NCI-H82 treated with DMSO at 0.1 percent for 48 hours (cell line): ENCODE measurements around the gene ST3GAL3.

ENCODE experiments used
- DNase-seq: peaks from one replicate; lab custom pipeline; 2025; ENCODE audit not compliant: unreplicated experiment; lab: John Stamatoyannopoulos, UW

ST3GAL3 gene

GRCh38 chr1:43873851-43874250 lies 166.5 kb downstream of the ST3GAL3 start:
- DNase-seq, result no peak

DNA sequence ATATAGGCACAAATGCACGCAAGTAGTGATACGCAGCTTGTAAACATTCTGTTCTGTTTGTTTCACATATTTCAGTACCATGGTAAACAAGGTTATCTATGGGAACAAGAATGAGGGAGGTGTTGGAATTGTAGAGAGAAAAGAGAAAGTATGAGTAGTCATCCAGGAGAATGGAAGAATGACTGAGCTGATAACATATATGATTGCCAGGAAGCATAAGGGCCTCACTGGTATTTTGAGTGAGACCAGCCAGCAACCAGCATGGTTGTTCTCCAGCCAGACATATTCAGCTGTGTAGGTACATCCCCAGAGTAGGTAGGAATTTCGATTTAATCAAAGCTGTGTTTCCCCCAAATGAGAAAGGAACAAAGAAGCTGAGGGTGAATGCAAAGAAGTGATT lies 167.4 kb downstream of the ST3GAL3 start:
- no peak for DNase-seq

GRCh38 chr1:43875331-43875730 lies 168.0 kb downstream of the ST3GAL3 start:
- peak; percentile 11 for DNase-seq

DNA sequence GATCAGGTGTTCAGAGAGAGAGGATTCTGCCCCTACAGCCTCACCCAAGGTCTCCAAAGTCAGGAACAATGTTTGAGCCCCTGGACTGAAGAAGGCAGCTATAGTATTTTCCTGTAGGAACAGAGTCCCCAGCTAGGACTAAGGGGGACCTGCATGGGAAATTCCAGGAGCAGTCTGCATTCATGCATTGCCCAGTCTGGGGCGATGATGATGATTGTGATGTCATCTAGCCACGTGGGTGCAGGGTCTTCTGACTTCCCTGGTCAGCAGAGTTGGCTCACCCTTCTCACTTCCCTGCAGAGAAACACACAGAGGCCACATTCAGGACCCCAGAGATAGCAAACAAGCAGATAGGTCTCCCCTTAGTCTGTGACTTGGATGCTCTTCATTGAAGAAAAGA lies 169.8 kb downstream of the ST3GAL3 start:
- no peak for DNase-seq

DNA sequence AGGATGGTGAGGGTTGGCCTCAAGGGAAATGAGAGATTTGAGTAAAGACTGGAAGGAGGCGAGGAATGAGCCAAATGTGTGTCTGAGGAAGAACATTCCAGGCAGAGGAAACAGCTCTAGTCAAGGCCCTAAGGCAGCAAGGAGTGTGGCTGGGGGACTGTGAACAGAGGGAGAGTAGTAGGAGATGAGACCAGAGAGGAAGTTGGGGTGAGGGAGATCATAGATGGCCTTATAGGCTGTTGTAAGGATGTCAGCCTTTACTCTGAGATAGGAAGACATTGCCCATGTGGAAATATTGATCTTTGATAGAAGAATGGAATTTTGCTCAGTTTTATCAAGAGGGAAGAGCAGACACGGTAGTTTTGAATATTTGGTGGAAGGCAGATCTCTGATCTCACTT lies 171.1 kb downstream of the ST3GAL3 start:
- no peak for DNase-seq

GRCh38 chr1:43878854-43879253 lies 171.5 kb downstream of the ST3GAL3 start:
- DNase-seq, result no peak

DNA sequence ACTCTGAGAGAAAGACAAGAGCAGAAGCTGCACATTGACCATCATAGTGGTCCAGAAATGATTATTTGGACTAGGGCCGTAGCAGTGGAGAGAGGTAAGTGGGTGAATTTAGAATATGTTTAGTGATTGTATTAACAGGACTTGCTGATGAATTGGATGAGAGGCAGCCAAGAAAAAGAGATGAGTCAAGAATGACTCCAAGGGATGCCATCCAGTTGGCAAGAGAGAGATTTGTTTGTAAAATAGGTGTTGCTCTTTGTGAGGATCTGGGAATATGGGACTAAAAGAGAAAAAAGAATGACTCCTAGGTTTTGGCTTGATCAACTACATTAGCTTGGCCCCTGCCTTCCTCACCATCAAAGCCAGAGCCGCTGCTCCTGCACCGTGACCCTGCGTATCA lies 172.1 kb downstream of the ST3GAL3 start:
- no peak for DNase-seq

DNA sequence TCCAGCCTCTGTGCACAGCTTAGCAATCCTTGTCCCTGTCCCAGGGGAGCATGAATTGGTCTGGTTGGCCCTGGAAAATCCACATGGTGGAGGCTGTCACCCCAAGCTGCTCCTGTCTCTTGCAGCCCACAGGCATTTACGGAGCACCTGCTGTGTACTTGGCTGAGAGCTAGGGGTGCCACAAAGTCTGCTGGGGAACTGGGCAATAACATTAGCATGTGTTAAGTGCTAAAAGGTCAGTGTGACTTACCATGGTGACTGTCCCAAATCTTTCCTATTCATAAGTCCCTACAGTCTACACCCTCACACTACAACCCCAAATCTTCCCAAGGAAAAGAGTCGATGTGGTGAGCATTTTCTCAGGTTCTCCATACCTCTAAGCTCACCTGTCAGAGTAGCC lies 172.7 kb downstream of the ST3GAL3 start:
- no peak for DNase-seq

- no peak for DNase-seq
Observed at GRCh38 chr1:43880604-43881003, 173.3 kb downstream of the ST3GAL3 start.

DNA sequence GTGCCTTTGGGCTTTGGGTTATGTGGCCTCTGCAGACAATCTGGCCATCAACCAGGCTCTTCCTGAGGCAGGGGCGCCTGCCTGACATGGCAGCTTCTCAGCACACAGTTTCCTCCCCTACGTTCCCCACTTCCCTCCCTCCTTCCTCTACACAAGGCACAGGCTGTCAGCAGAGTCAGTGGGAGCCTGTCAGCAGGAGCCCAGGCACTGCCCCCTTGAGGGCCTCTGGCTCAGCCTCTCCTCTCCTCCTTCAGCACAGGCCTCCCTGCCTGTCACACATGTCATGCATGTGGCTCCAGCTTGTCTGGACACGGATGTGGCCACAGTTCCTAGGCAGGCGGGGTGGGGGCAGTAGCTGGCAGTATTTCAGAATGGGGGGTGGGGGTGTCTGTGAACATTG lies 174.1 kb downstream of the ST3GAL3 start:
- DNase-seq, result peak; percentile 22

GRCh38 chr1:43882763-43883162 lies 175.4 kb downstream of the ST3GAL3 start:
- DNase-seq, result no peak

GRCh38 chr1:43883321-43883720 lies 176.0 kb downstream of the ST3GAL3 start:
- DNase-seq, result no peak

DNA sequence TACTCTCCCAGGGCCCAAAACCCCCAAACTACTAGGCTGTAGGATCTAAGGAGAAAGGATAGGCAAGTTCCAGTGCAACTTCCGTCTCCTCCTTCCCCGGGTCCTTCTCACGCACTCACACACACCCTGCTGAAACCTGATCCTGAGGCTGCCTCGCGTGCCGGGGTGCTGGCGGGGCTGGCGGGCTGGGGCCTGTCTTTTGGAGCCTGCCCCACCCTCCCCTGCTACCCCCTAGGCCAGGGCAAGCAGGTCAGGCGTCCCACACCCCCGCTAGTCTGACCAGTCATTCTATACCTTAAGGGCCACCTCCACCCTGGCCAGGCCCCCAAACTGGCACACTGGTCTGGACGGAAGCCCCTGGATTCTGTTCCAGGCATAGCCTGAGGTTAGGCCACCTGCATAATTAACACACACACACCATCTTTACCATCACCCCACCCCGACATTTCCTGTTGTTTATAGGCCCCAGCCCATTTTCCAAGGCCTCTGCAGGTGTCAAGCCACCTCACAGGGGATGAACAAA lies 178.0 kb downstream of the ST3GAL3 start:
- no peak for DNase-seq

GRCh38 chr1:43887748-43888147 lies 180.4 kb downstream of the ST3GAL3 start:
- DNase-seq, result no peak

GRCh38 chr1:43890815-43891214 lies 183.5 kb downstream of the ST3GAL3 start:
- no peak for DNase-seq

DNA sequence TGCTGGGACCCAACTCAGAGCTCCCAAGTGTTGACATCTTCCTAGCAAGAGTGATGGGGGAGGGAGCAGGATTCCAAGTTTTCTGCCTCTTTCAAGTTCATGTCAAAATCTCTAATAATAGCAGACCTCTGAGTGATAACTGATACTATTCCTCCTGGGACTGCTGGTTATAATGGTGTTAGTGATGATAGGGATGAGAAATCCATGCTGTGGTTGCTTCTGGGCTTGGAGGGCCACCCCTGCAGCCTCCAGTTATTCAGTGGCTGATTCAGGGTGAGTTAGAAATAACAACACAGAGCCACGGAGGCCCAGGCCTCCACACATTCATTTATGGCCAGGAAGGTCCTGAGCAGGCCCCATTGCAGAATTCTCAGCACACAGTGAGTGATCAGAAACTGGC lies 185.7 kb downstream of the ST3GAL3 start:
- DNase-seq, result no peak

- DNase-seq, result no peak
Observed at GRCh38 chr1:43898981-43899380, 191.6 kb downstream of the ST3GAL3 start.

DNA sequence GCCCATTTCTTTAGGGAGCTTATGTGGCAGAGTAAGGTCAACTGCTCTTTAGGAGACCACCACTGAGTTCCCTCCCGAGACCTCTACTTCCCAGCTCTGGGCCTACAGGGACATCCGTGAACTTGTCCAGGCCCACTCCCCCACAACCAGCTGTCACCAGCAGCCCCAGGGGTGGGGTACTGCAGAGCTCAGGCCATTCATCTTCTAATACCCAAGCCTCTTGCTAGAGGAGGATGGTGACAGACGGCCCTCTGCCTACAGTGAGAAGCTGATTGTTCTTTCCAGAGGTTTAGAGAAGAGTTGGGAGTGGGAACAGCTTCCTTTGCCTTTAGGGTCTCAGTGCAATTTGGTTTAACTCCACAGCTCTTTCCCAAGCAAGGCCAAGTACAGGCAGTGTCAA lies 193.1 kb downstream of the ST3GAL3 start:
- no peak for DNase-seq

DNA sequence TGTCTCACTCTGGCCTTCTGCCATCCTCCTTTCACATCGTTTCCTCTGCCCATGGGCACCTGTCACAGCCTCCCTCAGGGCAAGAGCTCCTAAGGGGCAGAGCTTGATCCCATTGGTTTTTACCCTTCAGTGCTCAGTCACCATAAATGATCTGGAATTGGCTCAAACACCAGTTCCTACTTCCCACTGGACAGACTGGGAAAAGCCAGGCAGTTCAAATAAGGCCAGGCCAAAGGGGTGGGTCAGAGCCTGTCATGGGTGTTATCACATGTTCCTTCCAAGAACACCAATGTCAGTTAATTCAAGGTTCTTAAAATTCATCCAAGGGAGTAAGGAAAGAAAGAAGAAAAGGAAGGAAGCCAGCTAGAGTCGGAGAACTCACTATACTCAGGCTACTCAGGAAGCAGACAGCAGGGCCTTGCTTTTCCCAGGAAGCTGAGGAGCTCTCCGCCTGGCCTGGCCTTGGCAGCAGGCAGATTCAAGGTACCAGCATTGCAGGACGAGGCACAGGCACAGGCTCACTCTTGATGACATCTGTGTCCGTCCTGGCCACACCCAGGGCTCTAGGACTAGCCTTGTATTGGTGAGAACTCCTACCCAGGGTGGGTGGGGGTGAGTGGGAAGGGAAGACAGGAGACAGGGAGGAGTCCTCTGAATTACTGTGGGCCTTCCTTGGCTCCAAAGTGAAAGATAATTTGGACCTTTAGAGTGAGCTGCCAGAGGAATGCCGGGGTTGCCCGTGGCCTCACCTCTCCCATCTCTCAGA lies 194.0 kb downstream of the ST3GAL3 start:
- no peak for DNase-seq

DNA sequence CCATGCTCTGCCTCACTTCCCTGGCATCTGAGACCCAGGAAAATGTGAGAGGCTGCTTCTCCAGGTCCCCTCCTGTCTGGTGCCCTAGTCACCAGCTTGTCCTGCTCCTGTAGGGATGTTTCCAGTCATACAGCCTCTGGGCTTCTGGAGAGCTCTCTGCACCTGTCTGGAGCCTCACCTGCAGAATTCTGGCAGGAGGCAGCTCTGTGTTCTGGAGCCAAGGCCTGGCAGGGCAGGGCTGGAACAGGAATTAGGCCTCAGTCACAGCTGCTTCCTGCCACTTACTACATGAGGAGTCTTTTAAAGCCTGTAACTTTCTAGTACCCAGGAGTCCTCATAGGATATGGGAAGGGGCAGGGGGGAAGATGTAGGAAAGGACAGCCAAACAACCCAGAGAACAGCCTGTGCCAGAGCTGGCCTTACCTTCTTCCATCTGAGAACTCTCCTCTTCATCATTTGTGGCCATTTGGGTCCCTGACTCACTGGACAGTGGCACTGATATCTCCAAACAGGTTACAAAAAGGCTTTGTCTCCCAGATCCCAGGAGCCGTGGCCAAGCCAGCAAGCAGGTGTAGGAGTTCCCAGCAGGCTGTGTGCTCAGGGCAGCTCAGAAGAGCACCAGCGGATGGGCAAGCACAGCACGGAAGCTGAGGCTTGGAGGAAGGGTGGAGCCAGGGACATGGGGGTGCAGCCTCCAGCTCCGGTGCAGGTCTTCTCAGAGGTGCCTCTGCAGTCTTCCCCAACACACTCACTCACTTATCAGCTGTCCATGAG lies 194.9 kb downstream of the ST3GAL3 start:
- DNase-seq, result no peak

GRCh38 chr1:43904660-43905551 lies 197.6 kb downstream of the ST3GAL3 start:
- no peak for DNase-seq
